GM19351 (cell line): ENCODE measurements around the gene RBM4.
A peak's percentile ranks its signal among the peaks of the same experiment; 100 is the strongest.
"Not testable (repeated sequence)": the region's sequence is repeated elsewhere in the genome, so short reads cannot be mapped to it uniquely, and the experiment has no call there.

Source experiments
- ATAC-seq: cut with Tn5 transposase; IDR thresholded peaks from one replicate; pipeline ENCODE4 v1.9.1; 2021; ENCODE audit warnings: mild to moderate bottlenecking, moderate library complexity; ENCODE audit not compliant: unreplicated experiment

Gene RBM4

GRCh38 chr11:66616379-66617154 is 21.9 kb upstream of the RBM4 start, which contains the start of gene RBM14:
Gene RBM14, plus strand, starts transcription at chr11:66616630. Its CDS starts 91 bp downstream, at chr11:66616721.
- peak; percentile 90 for ATAC-seq

GRCh38 chr11:66617155-66617834 is 21.2 kb upstream of the RBM4 start:
- no peak for ATAC-seq

GRCh38 chr11:66619080-66619554 is 19.4 kb upstream of the RBM4 start:
- ATAC-seq, result no peak

GRCh38 chr11:66624450-66624849 is 14.1 kb upstream of the RBM4 start:
- no peak for ATAC-seq

- ATAC-seq, result no peak
Observed at GRCh38 chr11:66625041-66625751, 13.3 kb upstream of the RBM4 start.

DNA sequence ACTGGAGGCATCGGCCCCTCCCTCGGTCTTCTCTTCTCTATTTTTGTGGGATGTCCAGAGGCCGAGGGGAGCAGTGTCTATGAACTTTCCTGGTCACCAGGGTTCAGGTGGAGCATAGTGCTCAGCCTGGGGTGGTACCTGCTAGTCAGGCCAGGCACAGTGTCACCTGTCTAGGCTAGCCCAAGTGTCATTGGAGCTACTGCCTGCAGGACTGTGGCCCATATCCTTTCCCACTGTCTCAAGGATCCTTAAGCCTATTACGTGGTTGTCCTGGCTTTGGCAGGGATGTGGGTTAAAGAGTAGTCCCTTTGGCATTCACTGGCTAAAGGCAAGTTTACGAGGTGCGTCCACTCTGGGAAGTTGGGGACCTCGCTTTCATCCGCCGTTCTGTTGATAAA is 12.8 kb upstream of the RBM4 start:
- no peak for ATAC-seq

GRCh38 chr11:66626382-66626781 is 12.1 kb upstream of the RBM4 start:
- no peak for ATAC-seq

DNA sequence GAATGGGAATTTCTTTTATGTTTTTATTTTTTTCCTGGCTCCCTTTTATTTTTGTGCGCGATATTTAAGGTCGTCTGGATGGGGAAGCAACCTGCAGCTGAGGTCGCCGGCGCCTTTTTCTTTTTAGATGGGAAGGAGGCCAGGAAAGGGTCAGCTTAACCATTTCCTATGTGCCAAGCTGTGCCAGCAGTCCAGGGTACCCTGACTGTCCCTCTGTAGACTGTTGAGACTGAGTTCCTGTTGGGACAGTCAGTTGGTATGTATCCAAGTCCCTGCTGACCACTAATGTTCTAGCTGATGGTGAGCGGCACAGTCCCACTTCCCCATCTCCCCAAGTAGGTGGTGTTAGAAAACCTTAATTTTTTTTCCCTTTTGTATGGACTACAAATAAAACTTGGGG is 11.6 kb upstream of the RBM4 start:
- ATAC-seq, result no peak

GRCh38 chr11:66628061-66628603 is 10.4 kb upstream of the RBM4 start:
- ATAC-seq, result no peak

- no peak for ATAC-seq
Observed at GRCh38 chr11:66629356-66629755, 9.1 kb upstream of the RBM4 start.

DNA sequence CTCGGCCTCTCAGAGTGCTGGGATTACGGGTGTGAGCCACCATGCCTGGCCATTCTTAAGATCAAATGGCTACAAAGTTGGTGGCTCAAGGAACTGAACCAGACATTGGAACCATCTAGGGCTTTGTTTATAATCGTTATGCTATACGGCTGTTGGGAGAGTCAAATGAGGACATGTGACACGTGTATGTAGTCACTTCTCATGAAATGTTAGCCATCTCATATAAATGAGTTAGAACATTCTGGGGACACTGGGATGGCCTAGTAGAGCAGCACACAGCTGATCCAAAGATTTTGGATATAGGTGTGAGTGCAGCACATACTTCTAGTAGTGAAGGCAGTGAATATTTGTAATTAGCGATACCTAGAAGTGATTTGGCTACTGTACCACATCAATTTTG is 6.6 kb upstream of the RBM4 start:
- ATAC-seq, result no peak

DNA sequence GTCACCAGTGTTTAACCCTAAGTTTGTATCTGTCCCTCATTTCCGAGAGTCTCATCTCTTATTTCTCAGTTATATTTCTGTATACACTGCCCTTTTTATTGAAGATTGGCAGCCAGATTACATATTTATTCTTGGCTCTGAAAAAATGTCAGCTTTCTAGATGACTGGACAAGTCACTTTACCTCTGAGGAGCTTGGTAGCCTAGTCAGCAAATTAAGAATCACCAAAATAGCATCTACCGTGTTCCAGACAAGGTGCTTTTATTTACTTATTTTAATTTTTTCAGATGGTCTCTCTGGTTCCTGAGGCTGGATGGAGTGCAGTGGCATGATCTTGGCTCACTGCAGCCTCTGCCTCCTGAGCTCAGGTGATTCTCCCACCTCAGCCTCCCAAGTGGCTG is 5.6 kb upstream of the RBM4 start:
- no peak for ATAC-seq

DNA sequence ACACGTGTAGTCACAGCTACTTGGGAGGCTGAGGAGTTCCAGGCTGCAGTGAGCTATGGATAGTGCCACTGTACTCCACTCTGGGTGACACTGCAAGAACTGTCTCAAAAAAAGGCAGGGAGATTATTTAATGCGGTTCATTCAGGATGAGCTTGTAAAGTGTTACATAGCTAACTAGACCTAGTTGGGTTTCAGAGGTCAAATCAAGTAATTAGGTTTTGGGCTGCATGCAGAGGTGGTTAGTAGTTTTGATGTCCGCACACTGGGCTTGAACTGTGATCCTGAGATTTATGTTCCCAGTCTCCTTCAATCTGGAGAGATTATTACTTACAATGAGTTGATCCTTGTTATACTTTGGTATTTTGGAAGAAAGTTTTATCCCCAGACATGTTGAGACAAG is 2.1 kb upstream of the RBM4 start:
- no peak for ATAC-seq

GRCh38 chr11:66637557-66638176 is 836 bp upstream of the RBM4 start:
- ATAC-seq, result no peak

GRCh38 chr11:66639066-66639813 is 737 bp downstream of the RBM4 start:
- ATAC-seq, result no peak

DNA sequence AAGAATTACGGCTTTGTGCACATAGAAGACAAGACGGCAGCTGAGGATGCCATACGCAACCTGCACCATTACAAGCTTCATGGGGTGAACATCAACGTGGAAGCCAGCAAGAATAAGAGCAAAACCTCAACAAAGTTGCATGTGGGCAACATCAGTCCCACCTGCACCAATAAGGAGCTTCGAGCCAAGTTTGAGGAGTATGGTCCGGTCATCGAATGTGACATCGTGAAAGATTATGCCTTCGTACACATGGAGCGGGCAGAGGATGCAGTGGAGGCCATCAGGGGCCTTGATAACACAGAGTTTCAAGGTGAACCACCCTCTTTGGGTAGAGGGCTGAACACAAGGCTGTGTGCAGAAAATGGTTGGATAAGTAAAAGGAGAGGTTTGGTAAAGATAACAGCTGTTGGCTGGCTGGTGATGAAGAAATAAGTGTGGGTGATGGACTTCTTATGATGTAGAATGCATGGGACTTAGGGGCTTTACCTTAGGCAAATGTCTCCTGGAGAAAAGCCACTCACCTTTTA is 1.4 kb downstream of the RBM4 start:
- ATAC-seq, result not testable (repeated sequence)

DNA sequence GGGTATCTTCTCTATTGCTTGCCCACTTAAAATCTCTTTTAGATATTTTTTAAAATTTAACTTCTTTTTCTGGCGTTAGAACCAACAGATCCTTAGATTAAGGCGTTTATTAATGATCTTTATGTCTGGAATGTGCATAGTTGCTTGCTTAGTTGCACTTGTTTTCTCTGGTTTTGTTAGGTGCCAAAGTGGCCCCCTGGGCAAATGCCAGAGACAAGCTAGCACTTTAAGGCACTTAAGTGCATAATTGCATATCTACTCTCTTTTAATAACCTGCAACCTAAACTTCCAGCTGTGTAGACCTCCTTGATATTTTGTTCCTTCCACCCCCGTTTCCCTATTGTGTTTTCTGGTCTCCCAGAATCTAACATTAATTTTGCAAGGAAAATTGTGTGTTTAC is 3.3 kb downstream of the RBM4 start:
- ATAC-seq, result no peak

- no peak for ATAC-seq
Observed at GRCh38 chr11:66643745-66644437, 5.4 kb downstream of the RBM4 start.

- ATAC-seq, result no peak
Observed at GRCh38 chr11:66646828-66647227, 8.3 kb downstream of the RBM4 start.
